Measurements from ENCODE around the gene ZNF217. TPM values are rescaled to one million over a fixed set of nuclear protein-coding genes. Genes with fewer than 3 reads are reported as not detected.

ZNF217 gene
- total and polyA plus RNA-seq, 2 donors (not counting 1 experiment from before 2014, with no cell fraction given) = 15.5 to 92.6 TPM

DNA sequence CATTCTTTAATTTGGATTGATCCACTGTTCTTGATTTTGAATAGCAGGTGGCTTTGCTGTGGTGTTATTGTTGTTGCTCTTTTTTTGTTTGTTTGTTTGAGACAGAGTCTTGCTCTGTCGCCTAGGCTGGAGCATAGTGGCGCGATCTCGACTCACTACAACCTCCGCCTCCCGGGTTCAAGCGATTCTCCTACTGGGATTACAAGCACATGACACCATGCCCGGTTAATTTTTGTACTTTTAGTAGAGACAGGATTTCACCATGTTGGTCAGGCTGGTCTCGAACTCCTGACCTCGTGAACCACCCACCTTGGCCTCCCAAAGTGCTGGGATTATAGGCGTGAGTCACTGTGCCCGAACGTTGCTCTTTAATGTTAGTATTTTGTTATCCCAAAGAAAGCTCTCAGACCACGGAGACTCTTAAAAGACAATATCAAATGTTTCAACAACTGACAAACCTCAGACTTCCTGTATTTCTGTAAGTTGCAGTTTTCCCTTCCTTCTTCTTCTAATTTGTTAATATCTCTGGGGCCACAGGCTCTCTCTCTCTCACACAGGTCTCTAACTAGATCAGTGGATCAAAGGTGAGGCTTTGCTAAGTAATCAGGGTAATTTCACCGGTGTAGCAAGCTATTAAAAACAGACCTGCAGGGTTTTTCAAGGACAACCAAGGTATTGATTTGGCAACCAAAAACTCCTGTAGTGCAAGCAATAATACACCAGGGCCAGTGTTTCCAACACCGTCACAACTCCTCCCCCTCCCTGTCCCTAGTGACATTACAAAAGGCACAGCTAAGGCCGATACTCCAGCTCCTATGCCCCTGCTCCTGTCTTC lies 48.8 kb upstream of the ZNF217 start:
- Mint-ChIP-seq H3K9me3 (ENCODE audit: insufficient read depth) (no peaks in the 10 kb centered on the region), H3K4me1 (peaks cover 32% of the 10 kb centered on the region), H3K27ac (peak overlapping the region; percentile 95), H3K27me3 (no peaks in the 10 kb centered on the region), H3K4me3 (peak overlapping the region; percentile 82)
- peak; percentile 68 for ATAC-seq (ENCODE audit: low read depth)
- Histone ChIP-seq H3K27me3 (replicated peaks in 1 of 4; ENCODE audit: control extremely low read depth in 1 of 4, control insufficient read depth in 3 of 4, insufficient read depth in 4 of 4, low read length in 3 of 4) (no peaks in the 10 kb centered on the region), H3K4me2 (replicated peaks; ENCODE audit: low read depth, low read length, poor library complexity, severe bottlenecking) (peak overlapping the region; percentile 71), H3K36me3 (replicated peaks in 1 of 2; ENCODE audit: control extremely low read depth in 1 of 2, control insufficient read depth in 1 of 2, extremely low read depth in 1 of 2, insufficient read depth in 2 of 2, low read length in 1 of 2) (no peaks in the 10 kb centered on the region), H2AFZ (ENCODE audit: insufficient read depth, low read depth, low read length, poor library complexity, severe bottlenecking) (peak overlapping the region; percentile 53), H3K9ac (ENCODE audit: low read length) (peak overlapping the region; percentile 48), H4K20me1 (ENCODE audit: control insufficient read depth, insufficient read depth, low read length, poor library complexity, severe bottlenecking) (no peaks in the 10 kb centered on the region), H3K79me2 (ENCODE audit: control insufficient read depth, insufficient read depth, low read length) (no peaks in the 10 kb centered on the region), H3K27ac (ENCODE audit: low read length in 2 of 2) (peak overlapping the region; percentile 64 to 85), H3K4me1 (ENCODE audit: control insufficient read depth in 2 of 2, insufficient read depth in 2 of 2, low read length in 2 of 2) (peaks cover 23 to 26% of the 10 kb centered on the region in 2 donors), H3K9me3 (ENCODE audit: control extremely low read depth in 1 of 3, control insufficient read depth in 2 of 3, insufficient read depth in 1 of 3, low read length in 2 of 3) (no peaks in the 10 kb centered on the region), H3K4me3 (ENCODE audit: control extremely low read depth in 1 of 5, extremely low read depth in 1 of 5, insufficient read depth in 1 of 5, low read depth in 2 of 5, low read length in 4 of 5) (peak overlapping the region in 3 of 5 experiments; percentile 19 to 43 (median 30))
- peak; percentile 60 for DNase-seq
- TF ChIP-seq EZH2 (IDR thresholded peaks at IDR 0.05; ENCODE audit: borderline replicate concordance, insufficient read depth, low read depth, low read length, poor library complexity, severe bottlenecking) (no peak), CTCF (IDR thresholded peaks at IDR 0.05) (no peak)
- 43% methylated on average over 8 of the region's 17 CpGs for WGBS (ENCODE audit: insufficient coverage)
- ChIA-PET CTCF (interaction anchor here (0.7 to 2.1 kb wide), 11 partner anchors 10 to 297 kb away, joined by 4 to 10 read pairs (median 5); no protein-coding TSS in a partner anchor), POLR2A (interaction anchor here (0.6 to 1.7 kb wide), 11 partner anchors 8 to 76 kb away, joined by 3 to 9 read pairs (median 3); partner anchors contain the start of gene ZNF217)
- intact Hi-C loops (cut with micrococcal nuclease) = loop anchor here (1.0 to 5.0 kb wide), 7 partner anchors 10 to 225 kb away; no protein-coding TSS in a partner anchor

All from B cell (primary cell).